GM15510 (cell line): Measurements from ENCODE around the gene DNAI4.
A peak's percentile ranks its signal among the peaks of the same experiment; 100 is the strongest.

Source experiments
- POLR2A ChIP-seq: IDR thresholded peaks from 3 replicates; pipeline ENCODE4 v1.6.1; 2011; ENCODE audit warnings: borderline replicate concordance; ENCODE audit not compliant: insufficient read length; ENCODE audit errors: extremely low read depth

The DNAI4 gene, protein sequence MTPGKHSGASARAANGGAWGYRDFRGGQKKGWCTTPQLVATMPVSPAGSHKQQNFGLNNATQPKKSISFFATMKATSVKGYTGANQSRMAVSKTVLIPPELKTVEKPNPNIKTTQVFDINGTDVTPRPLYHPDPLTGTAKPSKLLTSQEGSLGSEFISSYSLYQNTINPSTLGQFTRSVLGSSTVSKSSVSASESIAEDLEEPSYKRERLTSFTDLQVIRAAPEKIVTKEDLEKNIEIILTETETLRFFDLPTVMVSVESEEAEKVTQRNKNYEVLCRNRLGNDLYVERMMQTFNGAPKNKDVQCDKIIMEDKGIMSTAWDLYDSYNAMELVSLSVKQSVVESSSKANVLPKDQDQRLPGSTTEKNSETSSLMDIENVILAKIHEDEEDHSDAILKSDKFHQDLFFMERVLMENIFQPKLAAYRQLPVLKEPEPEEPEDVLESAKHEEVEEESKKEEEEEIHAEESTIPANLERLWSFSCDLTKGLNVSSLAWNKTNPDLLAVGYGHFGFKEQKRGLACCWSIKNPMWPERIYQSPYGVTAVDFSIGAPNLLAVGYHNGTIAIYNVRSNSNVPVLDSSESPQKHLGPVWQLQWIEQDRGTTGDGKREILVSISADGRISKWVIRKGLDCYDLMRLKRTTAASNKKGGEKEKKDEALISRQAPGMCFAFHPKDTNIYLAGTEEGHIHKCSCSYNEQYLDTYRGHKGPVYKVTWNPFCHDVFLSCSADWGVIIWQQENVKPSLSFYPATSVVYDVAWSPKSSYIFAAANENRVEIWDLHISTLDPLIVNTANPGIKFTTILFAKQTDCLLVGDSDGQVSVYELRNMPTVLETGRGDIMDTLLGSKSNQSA

DNA sequence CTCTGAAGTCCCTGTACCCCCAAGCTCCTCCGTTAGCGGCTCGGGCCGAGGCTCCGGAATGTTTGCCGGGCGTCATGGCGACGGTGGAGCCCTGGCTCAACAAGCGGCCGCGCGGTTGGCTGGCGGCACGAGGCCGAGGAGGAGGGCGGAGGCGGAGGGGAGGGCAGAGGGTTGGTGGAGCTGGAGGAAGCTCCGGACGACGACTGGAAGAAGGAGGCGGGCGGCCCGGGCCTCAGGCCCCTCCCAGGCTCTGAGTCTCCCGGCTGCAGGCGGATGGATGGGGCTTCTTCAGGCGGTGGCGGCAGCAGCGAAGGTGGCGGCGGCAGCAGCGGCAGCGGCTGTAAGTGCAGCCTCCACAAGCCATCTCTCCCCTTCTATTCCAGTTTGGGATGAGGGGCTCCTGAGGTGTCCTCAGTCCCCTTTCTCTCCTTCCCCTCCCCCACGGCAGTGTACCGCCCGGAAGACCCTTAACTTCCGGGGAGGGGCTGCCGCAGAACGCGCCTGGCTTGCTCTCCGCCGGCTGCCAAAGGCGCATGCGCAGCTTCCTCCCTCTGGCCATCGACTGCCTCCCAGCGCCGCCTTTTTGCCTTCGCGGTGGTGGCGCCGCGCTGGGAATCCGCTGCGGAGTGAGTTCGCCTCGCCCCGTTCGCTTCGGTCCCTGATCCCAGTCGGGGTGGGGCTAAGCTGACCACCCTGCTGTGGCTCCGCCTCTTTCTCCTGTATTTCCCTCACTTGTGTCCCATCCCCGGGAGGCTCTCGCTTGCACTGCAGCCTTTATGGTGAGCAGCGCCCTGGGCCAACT, at the start of gene DNAI4, which contains the start of gene MIER1:
Gene DNAI4 (minus strand): TSS at position 101 of the 802 bp plus-strand sequence. CDS start 25 bp downstream, at position 76.
Gene MIER1 (plus strand): TSS at position 235 of the 802 bp plus-strand sequence. CDS start 39 bp downstream, at position 274.
- TF ChIP-seq POLR2A, result peak; percentile 86

DNA sequence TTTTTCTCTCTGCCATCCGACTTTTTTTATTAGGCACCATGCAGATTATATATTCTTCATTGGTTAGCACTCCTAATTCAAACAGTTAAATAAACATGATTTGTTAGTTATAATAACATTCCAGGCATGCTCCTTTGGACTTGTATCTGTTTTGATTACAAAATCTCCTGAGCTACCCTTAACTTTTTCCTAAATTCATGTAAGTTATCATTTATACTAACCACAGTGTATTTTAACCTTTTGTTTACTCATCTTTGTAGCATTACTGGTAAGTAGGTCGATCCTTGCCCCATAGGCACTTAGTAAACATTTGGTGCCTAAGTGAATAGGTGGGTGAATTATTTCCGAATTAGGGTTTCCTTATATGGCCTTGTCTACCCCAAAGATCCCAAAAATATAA, 43.9 kb upstream of the DNAI4 start:
- no peak for TF ChIP-seq POLR2A

DNA sequence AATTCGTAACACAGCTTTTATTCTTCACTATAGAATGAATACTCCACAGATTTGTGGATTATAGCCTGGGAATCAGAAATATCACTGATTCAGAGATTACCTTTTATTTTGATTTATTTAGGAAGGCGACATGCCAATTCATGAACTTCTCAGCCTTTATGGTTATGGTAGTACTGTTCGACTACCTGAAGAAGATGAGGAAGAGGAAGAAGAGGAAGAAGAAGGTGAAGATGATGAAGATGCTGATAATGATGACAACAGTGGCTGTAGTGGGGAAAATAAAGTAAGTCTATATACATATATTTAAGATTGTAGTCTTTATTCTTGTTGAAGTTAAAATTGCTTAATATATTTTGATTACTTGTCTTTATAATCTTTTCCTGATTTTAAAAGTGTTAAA, 33.3 kb upstream of the DNAI4 start:
- TF ChIP-seq POLR2A, result no peak

DNA sequence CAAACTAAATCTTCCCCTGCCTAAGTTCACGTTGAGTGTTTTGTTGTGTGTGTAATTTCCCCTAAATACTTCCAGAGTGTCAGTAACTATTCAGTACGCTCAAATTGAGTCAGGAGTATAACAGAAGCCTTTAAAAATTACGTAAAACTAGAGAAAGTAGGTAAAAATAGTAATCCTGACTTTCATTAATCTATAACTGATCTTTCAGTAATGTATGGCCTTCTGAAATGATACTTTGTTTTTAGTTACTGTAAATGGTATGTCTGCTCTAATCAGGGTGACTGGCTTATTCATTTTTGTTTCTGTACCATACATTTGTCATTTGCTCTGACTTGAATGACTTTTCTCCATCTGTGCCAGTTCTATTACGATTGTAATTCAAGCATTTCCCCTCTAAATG, 29.6 kb upstream of the DNAI4 start:
- TF ChIP-seq POLR2A, result no peak

DNA sequence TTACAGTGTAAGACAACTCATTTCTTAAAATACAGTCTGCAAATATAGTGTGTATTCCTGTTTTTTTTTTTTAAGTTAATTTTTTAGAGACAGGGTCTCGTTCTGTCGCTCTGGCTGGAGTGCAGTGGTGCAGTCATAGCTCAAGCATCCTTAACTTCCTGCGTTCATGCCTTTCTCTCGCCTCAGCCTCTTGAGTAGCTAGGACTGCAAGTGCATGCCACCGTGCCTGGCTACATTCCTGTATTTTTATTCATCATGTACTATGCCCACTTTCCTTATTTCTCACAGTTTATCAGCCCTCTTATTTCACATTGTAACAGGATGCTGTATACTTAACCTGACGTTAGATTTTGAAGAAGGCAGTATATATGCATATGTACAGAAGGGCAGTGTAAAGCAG, 26.9 kb upstream of the DNAI4 start:
- TF ChIP-seq POLR2A, result no peak

DNA sequence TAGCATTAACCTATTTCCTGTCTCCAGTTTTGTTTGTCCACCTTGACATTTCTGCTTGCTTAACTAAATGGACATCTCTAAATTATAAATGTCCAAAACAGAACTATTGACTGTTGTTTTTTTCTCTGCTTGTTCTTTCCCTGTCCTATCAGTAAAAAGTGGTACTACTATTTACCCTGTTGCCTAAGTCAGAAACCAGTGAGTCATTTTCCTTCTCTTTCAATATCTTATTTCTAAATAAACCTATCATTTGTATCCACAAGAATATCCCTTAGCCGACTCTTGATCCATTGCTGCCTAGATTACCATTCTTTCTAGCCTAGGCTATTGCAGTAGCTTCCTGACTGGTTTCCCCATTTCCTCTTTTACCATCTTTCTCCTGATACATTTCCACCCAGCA, 22.6 kb upstream of the DNAI4 start:
- TF ChIP-seq POLR2A, result no peak

DNA sequence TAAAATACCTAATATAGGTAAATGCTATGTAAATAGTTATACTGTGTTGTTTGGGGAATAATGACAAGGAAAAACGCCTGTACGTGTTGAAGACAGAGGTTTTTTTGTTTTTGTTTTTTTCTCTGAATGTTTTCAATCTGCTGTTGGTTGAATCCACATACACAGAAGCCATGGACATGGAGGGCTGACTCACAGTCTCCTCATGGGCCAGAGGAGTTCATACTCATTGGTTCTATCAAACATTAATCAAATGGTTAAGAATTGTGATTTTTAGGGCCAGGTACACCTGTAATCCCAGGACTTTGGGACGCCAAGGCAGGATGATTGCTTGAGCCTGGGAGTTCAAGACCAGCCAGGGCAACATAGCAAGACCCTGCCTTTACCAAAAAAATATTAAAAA, 20.7 kb upstream of the DNAI4 start:
- no peak for TF ChIP-seq POLR2A

DNA sequence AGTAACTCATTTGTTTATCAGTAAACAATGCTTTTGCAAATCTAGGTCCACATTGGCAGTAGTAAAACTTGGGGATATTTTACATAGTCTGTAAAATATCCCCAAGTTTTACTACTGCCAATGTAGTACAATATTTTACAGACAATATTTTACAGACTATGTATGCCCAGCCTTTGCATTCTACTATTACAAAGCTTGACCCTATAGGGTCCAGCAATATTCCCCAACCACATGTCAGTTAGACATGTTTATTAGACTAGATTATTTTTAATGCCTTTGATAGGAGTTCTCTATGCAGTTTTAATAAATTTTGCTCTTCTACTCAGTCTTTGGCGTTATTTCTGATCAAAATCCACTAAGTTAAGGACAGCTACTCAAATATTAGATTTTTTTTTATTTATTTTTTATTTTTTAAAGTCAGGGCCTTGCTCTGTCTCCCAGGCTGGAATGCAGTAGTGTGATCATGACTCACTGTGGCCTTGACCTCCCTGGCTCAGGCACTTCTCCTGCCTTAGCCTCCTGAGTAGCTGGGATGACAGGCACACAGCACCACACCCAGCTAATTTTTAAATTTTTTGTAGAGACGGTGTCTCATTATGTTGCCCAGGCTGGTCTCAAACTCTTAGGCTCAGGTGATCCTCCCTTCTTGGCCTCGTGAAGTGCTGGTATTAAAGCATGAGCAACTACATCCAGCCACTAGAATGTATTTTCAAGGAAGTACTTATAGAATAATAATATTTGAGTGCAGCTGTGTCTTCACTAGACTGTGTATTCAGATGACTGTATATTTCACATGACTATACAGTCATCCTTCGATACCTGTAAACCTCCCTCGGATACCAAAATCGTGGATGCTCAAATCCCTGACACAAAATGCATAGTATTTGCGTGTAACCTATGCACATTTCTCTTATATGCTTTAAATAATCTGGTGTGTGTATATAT, 19.9 kb upstream of the DNAI4 start:
- TF ChIP-seq POLR2A, result no peak

DNA sequence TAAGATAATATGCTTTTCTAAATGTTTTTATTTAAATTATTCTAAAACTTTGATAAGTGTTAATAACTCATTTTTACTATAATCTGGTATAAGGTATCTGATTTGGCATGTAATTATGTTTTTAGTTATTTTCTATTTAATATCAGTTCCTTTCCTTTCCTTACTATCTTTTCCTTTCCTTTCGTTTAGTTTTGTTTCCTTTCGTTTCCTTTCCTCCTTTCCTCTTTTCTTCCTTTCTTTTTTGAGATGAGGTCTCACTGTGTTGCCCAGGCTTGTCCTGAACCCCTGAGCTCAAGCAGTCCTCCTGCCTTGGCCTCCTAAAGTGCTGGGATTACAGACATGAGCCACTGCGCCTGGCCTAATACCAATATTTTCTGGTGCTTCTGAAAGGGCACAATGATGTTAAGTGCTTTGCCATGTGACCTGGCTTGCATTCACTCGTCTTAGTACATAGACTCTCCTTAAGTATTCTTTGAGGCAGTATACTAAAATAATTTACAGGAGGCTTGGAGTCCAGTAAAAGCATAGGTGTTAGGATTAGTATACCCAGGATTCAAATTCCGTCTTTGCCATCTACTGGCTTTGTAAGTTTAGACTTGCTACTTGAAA, 18.8 kb upstream of the DNAI4 start:
- TF ChIP-seq POLR2A, result no peak

DNA sequence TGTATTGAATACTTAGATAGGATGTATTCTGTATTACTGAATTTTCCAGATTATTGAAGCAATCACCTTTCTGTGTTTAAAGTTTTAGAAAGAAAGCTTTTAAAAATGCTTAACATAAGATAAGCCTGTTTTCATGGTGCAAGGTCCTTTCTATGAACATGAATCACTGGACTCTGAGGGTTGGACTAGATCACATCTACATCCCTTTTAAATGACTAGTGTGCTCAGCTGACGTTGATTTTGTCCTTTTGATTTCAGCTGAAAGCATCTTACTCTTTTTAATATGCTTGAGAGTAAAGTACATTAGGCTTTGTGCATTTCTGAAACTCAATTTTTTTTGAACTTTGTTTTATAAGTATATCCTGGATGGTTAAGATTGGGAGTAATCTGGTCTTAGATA, 16.3 kb upstream of the DNAI4 start:
- TF ChIP-seq POLR2A, result no peak

DNA sequence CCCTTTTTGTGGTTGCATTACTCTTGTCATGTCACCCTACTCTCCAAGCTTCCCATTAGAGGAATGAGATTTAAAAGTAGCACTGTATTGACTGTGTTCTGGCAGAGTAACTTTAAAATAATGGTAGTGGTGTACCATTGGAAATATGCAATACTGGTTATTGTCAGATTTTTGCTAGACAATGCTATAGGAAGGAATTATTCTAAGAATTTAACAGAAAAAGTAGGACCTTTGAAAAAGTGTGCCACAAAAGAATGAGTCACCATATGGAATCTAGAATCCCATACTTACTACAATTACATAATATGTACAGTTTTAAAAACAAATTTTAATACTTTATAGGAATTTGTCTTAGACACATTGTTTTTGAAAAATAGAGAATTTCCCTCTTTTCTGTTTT, 14.0 kb upstream of the DNAI4 start:
- TF ChIP-seq POLR2A, result no peak

DNA sequence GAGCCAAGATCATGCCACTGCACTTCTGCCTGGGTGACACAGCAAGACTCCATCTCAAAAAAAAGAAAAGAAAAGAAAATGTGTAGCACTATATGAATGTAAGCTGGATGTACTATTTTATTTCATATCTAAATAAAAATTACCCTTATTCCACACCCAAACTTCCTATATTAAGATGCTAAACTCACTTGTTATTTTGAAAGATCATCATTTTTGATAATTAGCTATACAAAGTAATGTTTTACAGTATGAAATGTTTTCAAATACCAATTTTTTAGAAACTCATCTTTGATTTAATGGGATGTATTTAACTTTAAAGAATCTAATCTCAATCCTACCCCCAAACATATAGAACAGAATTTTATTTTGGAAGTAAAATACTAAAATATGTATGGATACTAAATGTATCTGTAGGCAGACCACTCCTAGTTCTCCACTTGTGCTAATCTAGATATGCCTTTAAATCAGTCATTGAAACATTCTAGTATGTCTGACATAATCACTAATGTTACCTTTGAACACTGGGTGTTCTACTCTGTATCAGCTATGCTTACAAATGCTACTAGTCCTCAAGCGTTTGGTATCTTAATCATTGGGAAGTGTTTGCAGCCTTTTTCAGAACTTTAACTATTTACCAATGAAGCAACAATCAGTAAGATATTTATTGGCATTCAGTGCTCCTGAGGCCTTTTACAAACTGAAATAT, 13.0 kb upstream of the DNAI4 start:
- TF ChIP-seq POLR2A, result no peak
